ENCODE measurements around the gene IL1RAP. TPM values are rescaled to one million over a fixed set of nuclear protein-coding genes. Genes with fewer than 3 reads are reported as not detected.

The IL1RAP gene
- total RNA-seq, 1 donor from 2014 or later, result 17.2 TPM

GRCh38 chr3:190699776-190700175 lies 185.9 kb downstream of the IL1RAP start:
- intact Hi-C loops (cut with micrococcal nuclease), result loop anchor here (10.0 kb wide), 1 partner anchor 255 kb away; the partner anchor contains the start of gene TMEM207

- intact Hi-C loops (cut with micrococcal nuclease), result no loop called here
Observed at GRCh38 chr3:190701096-190701532, 187.2 kb downstream of the IL1RAP start.

GRCh38 chr3:190706582-190706981 lies 192.7 kb downstream of the IL1RAP start:
- intact Hi-C loops (cut with micrococcal nuclease), result no loop called here

Other genes with a start within 250 kb of the IL1RAP start
- gene CLDN1, start 191.6 kb upstream of the IL1RAP start, total RNA-seq, result 0.39 TPM in 2 replicates
- not detected in 2 replicates for gene CLDN16, start 125.9 kb upstream of the IL1RAP start, total RNA-seq
- gene TMEM207, start 64.2 kb upstream of the IL1RAP start, total RNA-seq, result not detected in 2 replicates